ENCODE data around the gene SLC7A11.

Gene SLC7A11

GRCh38 chr4:138178566-138178965 is 63.6 kb downstream of the SLC7A11 start:
- no peak overlapping the region for H3K18ac ChIP-seq (ENCODE audit: low read length)
- no CpG with 5 or more reads among the region's 5 CpGs for WGBS (ENCODE audit: extremely low coverage, insufficient coverage, insufficient read length)
- H2BK5ac ChIP-seq (ENCODE audit: low read depth, low read length, poor library complexity) = no peak overlapping the region
- H3K79me2 ChIP-seq (ENCODE audit: control insufficient read depth, insufficient read depth, low read length, poor library complexity) = no peaks in the 10 kb centered on the region
- no peaks in the 10 kb centered on the region for H3K36me3 ChIP-seq (ENCODE audit: control insufficient read depth in 1 of 2, insufficient read depth in 2 of 2, low read length in 2 of 2)
- H2BK12ac ChIP-seq (ENCODE audit: low read length) = no peak overlapping the region
- H3K14ac ChIP-seq (ENCODE audit: low read length) = no peak overlapping the region
- no peak overlapping the region for H2AFZ ChIP-seq (ENCODE audit: insufficient read depth, low read length, poor library complexity)
- no peaks in the 10 kb centered on the region for H3K27me3 ChIP-seq (ENCODE audit: insufficient read depth, low read length)
- H4K12ac ChIP-seq (ENCODE audit: low read depth, low read length) = no peak overlapping the region
- no peak overlapping the region for H4K8ac ChIP-seq (ENCODE audit: low read depth, low read length)
- no peak overlapping the region for H2AK5ac ChIP-seq (ENCODE audit: low read length)
- no peak overlapping the region for H3K4ac ChIP-seq (ENCODE audit: low read depth, low read length)
- H3K4me2 ChIP-seq (ENCODE audit: low read length) = no peak overlapping the region
- DNase-seq = no peak
- no peak overlapping the region for H3K23ac ChIP-seq (ENCODE audit: low read length)
- no peaks in the 10 kb centered on the region for H3K79me1 ChIP-seq (ENCODE audit: low read length)
- H3K4me3 ChIP-seq (ENCODE audit: low read depth, low read length) = no peak overlapping the region
- no peaks in the 10 kb centered on the region for H3K4me1 ChIP-seq (ENCODE audit: control insufficient read depth in 1 of 2, insufficient read depth in 2 of 2, low read length in 2 of 2)
- no peak overlapping the region for H3K9ac ChIP-seq (ENCODE audit: low read length)
- H3K9me3 ChIP-seq (ENCODE audit: insufficient read depth, low read depth, low read length) = no peaks in the 10 kb centered on the region
- H4K91ac ChIP-seq (ENCODE audit: low read depth, low read length) = no peak overlapping the region
- H3K27ac ChIP-seq (ENCODE audit: low read depth, low read length) = no peak overlapping the region
- H2BK120ac ChIP-seq (ENCODE audit: insufficient read depth, low read length, poor library complexity) = no peak overlapping the region

GRCh38 chr4:138177278-138177968 is 64.7 kb downstream of the SLC7A11 start:
- DNase-seq = no peak
- WGBS (ENCODE audit: extremely low coverage, insufficient coverage, insufficient read length) = no CpG with 5 or more reads among the region's 2 CpGs
- H3K27ac ChIP-seq (ENCODE audit: low read depth, low read length) = no peak overlapping the region
- H3K4me1 ChIP-seq (ENCODE audit: control insufficient read depth in 1 of 2, insufficient read depth in 2 of 2, low read length in 2 of 2) = no peaks in the 10 kb centered on the region
- no peak overlapping the region for H3K4me3 ChIP-seq (ENCODE audit: low read depth, low read length)
- H3K9ac ChIP-seq (ENCODE audit: low read length) = no peak overlapping the region
- no peak overlapping the region for H4K91ac ChIP-seq (ENCODE audit: low read depth, low read length)
- H4K8ac ChIP-seq (ENCODE audit: low read depth, low read length) = no peak overlapping the region
- H2AK5ac ChIP-seq (ENCODE audit: low read length) = no peak overlapping the region
- H2BK120ac ChIP-seq (ENCODE audit: insufficient read depth, low read length, poor library complexity) = no peak overlapping the region
- H3K79me1 ChIP-seq (ENCODE audit: low read length) = no peaks in the 10 kb centered on the region
- no peaks in the 10 kb centered on the region for H3K27me3 ChIP-seq (ENCODE audit: insufficient read depth, low read length)
- H3K18ac ChIP-seq (ENCODE audit: low read length) = no peak overlapping the region
- no peak overlapping the region for H3K23ac ChIP-seq (ENCODE audit: low read length)
- H3K36me3 ChIP-seq (ENCODE audit: control insufficient read depth in 1 of 2, insufficient read depth in 2 of 2, low read length in 2 of 2) = no peaks in the 10 kb centered on the region
- H3K4ac ChIP-seq (ENCODE audit: low read depth, low read length) = no peak overlapping the region
- H3K79me2 ChIP-seq (ENCODE audit: control insufficient read depth, insufficient read depth, low read length, poor library complexity) = no peaks in the 10 kb centered on the region
- H2AFZ ChIP-seq (ENCODE audit: insufficient read depth, low read length, poor library complexity) = no peak overlapping the region
- no peaks in the 10 kb centered on the region for H3K9me3 ChIP-seq (ENCODE audit: insufficient read depth, low read depth, low read length)
- H4K12ac ChIP-seq (ENCODE audit: low read depth, low read length) = no peak overlapping the region
- no peak overlapping the region for H2BK12ac ChIP-seq (ENCODE audit: low read length)
- no peak overlapping the region for H2BK5ac ChIP-seq (ENCODE audit: low read depth, low read length, poor library complexity)
- H3K14ac ChIP-seq (ENCODE audit: low read length) = no peak overlapping the region
- no peak overlapping the region for H3K4me2 ChIP-seq (ENCODE audit: low read length)

- H3K36me3 ChIP-seq (ENCODE audit: control insufficient read depth in 1 of 2, insufficient read depth in 2 of 2, low read length in 2 of 2) = no peaks in the 10 kb centered on the region
- H3K9ac ChIP-seq (ENCODE audit: low read length) = no peak overlapping the region
- H2BK5ac ChIP-seq (ENCODE audit: low read depth, low read length, poor library complexity) = no peak overlapping the region
- no peak overlapping the region for H2BK120ac ChIP-seq (ENCODE audit: insufficient read depth, low read length, poor library complexity)
- H3K18ac ChIP-seq (ENCODE audit: low read length) = no peak overlapping the region
- no peaks in the 10 kb centered on the region for H3K79me1 ChIP-seq (ENCODE audit: low read length)
- H3K4me3 ChIP-seq (ENCODE audit: low read depth, low read length) = no peak overlapping the region
- no peak overlapping the region for H3K27ac ChIP-seq (ENCODE audit: low read depth, low read length)
- no peak for DNase-seq
- no peak overlapping the region for H3K4me2 ChIP-seq (ENCODE audit: low read length)
- H2AFZ ChIP-seq (ENCODE audit: insufficient read depth, low read length, poor library complexity) = no peak overlapping the region
- H3K14ac ChIP-seq (ENCODE audit: low read length) = no peak overlapping the region
- no peaks in the 10 kb centered on the region for H3K27me3 ChIP-seq (ENCODE audit: insufficient read depth, low read length)
- H3K23ac ChIP-seq (ENCODE audit: low read length) = no peak overlapping the region
- H3K79me2 ChIP-seq (ENCODE audit: control insufficient read depth, insufficient read depth, low read length, poor library complexity) = no peaks in the 10 kb centered on the region
- H3K4ac ChIP-seq (ENCODE audit: low read depth, low read length) = no peak overlapping the region
- no peaks in the 10 kb centered on the region for H3K4me1 ChIP-seq (ENCODE audit: control insufficient read depth in 1 of 2, insufficient read depth in 2 of 2, low read length in 2 of 2)
- H2AK5ac ChIP-seq (ENCODE audit: low read length) = no peak overlapping the region
- no peak overlapping the region for H4K12ac ChIP-seq (ENCODE audit: low read depth, low read length)
- no peak overlapping the region for H2BK12ac ChIP-seq (ENCODE audit: low read length)
- H4K8ac ChIP-seq (ENCODE audit: low read depth, low read length) = no peak overlapping the region
- H4K91ac ChIP-seq (ENCODE audit: low read depth, low read length) = no peak overlapping the region
- WGBS (ENCODE audit: extremely low coverage, insufficient coverage, insufficient read length) = no CpG with 5 or more reads among the region's 5 CpGs
- no peaks in the 10 kb centered on the region for H3K9me3 ChIP-seq (ENCODE audit: insufficient read depth, low read depth, low read length)
These were observed 67.0 kb downstream of the SLC7A11 start for GRCh38 chr4:138174981-138175794.

GRCh38 chr4:138164208-138164607 is 77.9 kb downstream of the SLC7A11 start:
- Histone ChIP-seq H3K9ac (ENCODE audit: low read length) (no peak overlapping the region), H2AFZ (ENCODE audit: insufficient read depth, low read length, poor library complexity) (no peak overlapping the region), H2BK120ac (ENCODE audit: insufficient read depth, low read length, poor library complexity) (no peak overlapping the region), H3K79me2 (ENCODE audit: control insufficient read depth, insufficient read depth, low read length, poor library complexity) (no peaks in the 10 kb centered on the region), H4K12ac (ENCODE audit: low read depth, low read length) (no peak overlapping the region), H3K4me1 (ENCODE audit: control insufficient read depth in 1 of 2, insufficient read depth in 2 of 2, low read length in 2 of 2) (no peaks in the 10 kb centered on the region), H2BK5ac (ENCODE audit: low read depth, low read length, poor library complexity) (no peak overlapping the region), H3K9me3 (ENCODE audit: insufficient read depth, low read depth, low read length) (no peaks in the 10 kb centered on the region), H2AK5ac (ENCODE audit: low read length) (no peak overlapping the region), H3K4me2 (ENCODE audit: low read length) (no peak overlapping the region), H3K27ac (ENCODE audit: low read depth, low read length) (no peak overlapping the region), H4K8ac (ENCODE audit: low read depth, low read length) (no peak overlapping the region), H3K14ac (ENCODE audit: low read length) (no peak overlapping the region), H3K4ac (ENCODE audit: low read depth, low read length) (no peak overlapping the region), H3K36me3 (ENCODE audit: control insufficient read depth in 1 of 2, insufficient read depth in 2 of 2, low read length in 2 of 2) (no peaks in the 10 kb centered on the region), H3K79me1 (ENCODE audit: low read length) (no peaks in the 10 kb centered on the region), H3K23ac (ENCODE audit: low read length) (no peak overlapping the region), H4K91ac (ENCODE audit: low read depth, low read length) (no peak overlapping the region), H3K4me3 (ENCODE audit: low read depth, low read length) (no peak overlapping the region), H3K18ac (ENCODE audit: low read length) (no peak overlapping the region), H3K27me3 (ENCODE audit: insufficient read depth, low read length) (no peaks in the 10 kb centered on the region), H2BK12ac (ENCODE audit: low read length) (no peak overlapping the region)
- no CpG with 5 or more reads among the region's 1 CpG for WGBS (ENCODE audit: extremely low coverage, insufficient coverage, insufficient read length)
- no peak for DNase-seq
